Measurements from ENCODE around the gene CANT1.

Gene CANT1

GRCh38 chr17:78993981-78994671, 15.4 kb downstream of the CANT1 start:
- DNase-seq, result no peak

GRCh38 chr17:78993241-78993956, 16.2 kb downstream of the CANT1 start:
- DNase-seq, result peak; percentile 15

DNA sequence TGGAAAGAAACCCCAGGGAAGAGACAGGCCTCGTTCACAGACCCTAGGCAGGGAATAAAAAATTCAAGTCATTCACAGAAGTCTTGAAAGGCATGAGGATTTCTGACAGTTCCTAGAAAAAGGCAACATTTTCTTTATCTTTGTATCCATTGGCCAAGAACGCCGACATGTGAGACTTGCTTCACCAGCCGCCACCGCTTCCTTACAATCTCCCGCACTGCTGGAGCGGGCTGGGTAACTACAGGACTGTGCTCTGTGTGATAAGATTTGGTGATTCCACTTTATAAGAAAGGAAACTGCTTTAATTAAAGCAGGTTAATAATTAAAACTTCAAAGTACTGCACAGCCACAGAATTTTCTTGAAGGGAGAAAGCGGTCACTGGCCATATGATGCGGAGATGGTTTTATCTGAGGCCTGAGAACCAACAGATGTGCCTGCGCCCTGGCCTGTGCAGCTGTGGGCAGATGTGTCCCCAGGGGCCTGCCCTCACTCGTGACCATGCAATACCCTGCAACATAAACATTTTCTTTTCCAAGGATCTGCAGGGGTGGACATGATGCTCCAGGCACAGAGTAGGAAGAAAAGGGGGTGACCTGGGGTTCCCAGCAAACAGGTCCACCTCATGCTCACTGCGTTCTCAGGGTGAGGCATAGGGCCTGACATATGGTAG, 16.9 kb downstream of the CANT1 start:
- DNase-seq, result no peak

DNA sequence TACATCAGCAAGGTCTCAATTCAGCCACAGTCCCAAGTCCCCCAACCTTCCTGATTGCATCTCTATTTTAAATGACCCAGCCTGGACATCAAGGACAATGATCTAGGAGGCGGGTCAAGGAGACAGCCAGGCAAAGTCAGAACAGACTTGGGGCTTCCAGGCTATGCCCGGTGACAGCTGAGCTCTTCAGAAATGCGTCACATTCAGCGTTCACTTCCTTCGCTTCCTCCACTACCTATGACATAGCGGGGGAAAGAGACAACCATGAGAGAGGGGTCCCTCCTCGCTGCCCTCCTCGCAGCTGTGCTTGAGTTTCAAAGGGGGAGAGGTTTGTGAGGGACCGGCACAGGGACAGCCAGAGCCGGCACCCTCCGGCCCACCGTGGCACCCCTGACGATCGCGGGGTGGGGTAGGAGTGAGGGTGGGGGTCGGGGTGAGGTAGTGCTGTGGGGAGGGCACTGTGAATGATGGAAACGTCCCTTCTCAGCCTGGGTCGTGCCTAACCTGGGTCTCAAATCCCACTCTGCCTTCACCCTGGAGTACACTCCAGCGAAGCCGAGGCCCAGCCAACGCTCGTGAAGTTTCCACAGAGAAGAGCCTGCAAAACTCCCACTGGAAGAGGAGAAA, 17.5 kb downstream of the CANT1 start:
- DNase-seq, result no peak

- no peak for DNase-seq
These were observed 18.4 kb downstream of the CANT1 start for GRCh38 chr17:78991017-78991738.

DNA sequence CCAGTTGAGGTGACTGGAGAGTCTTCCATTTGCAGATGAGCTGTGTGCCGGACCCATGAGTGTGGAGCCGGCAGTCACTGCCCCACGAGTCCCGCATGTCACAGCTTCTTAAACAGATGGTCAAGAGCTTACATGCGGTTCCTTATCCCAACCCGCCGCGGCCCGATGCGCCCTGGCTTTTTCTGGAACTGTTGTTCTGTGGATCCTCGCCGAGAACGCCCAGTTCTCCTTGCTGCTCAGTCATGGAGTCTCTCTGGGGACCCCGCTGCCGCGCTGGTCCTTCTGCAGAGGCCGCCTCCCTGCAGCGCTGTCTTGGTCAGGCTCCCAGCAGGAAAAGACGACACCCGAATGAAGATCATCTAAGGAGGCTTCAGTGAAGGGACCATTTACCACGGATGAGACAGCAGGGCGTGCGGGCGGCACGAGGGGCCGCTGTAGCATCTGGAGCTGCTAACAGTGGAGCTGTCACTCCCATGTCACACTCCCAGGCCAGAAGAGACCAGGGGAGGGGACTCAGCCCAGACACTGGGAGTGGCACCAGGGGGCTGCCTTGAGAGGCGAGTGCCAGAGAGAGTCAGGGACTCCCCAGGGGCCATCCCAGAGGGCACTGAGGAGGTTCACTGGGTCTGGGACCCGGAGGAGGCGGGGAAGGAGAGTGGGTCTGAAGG, 19.1 kb downstream of the CANT1 start:
- DNase-seq, result no peak

- no peak for DNase-seq
These were observed 21.4 kb downstream of the CANT1 start for GRCh38 chr17:78988152-78988551.

GRCh38 chr17:78986649-78987328, 22.8 kb downstream of the CANT1 start:
- DNase-seq, result no peak

GRCh38 chr17:78986048-78986648, 23.4 kb downstream of the CANT1 start:
- no peak for DNase-seq

- no peak for DNase-seq
These were observed 24.2 kb downstream of the CANT1 start for GRCh38 chr17:78985395-78985794.

GRCh38 chr17:78981010-78981888, 28.3 kb downstream of the CANT1 start:
- DNase-seq, result no peak

DNA sequence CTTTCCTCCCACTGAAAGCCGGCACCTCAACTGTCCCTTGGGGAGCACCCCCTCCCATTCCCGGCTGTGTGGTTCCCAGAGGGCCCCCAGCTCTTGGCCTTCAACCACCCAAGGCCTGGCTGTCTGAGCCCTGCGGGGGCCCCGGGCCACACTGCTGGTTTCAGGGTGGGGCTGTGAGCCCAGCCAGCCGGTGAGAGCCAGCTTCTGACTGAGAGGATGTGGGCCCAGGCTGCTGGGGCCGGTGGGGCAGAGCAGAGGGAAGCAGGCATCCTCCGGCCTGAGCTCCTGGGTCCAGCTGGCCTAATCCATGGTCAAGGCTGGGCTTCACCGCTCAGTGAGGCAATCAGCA, 29.0 kb downstream of the CANT1 start:
- DNase-seq, result no peak

- peak; percentile 75 for DNase-seq
These were observed 29.6 kb downstream of the CANT1 start, which contains the start of gene LGALS3BP for GRCh38 chr17:78979780-78980623. TSS of gene LGALS3BP (minus strand) at chr17:78979923. CDS start at chr17:78977191, 2,732 bp downstream.

DNA sequence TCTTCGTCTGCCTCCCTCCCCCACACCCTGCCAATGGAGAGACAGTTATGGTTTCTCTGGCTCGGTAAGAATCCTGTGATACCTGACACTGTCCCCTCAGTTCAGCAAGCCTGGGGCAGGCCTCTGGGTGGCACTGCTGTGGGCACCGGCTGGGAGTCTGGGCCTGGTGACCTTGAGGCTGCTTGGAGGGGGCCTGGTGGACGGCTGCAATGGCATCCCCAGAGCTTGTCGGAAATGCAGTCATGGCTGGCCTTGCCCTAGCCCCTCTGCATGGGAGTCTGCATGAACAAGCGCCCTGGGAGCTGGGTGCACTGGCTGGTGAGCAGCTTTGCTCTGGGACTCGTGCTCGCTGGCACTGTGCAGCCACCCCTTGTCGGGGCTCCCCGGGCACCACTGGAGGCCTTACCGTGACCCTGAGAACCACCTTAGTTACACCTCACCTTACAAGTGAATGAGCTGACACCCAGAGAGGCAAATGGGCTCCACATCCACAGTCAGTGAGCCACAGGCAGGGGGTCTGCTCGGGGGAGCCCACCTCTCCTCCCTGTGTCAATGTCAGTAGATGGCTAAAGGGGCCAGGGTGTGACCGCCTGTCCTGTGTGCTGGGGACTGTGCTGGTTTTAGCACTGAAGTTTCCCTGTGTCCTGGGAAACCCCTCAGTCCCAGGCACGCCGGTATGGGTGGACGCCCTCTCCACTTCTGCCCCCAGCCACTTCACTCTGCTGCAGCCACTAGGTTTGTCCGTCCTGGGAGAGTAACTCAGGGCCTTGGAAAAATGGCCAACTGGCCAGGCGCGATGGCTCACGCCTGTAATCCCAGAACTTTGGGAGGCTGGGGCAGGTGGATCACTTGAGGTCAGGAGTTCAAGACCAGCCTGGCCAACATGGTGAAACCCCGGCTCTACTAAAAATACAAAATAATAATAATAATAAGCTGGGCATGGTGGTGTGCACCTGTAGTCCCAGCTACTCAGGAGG, 31.3 kb downstream of the CANT1 start:
- DNase-seq, result no peak

DNA sequence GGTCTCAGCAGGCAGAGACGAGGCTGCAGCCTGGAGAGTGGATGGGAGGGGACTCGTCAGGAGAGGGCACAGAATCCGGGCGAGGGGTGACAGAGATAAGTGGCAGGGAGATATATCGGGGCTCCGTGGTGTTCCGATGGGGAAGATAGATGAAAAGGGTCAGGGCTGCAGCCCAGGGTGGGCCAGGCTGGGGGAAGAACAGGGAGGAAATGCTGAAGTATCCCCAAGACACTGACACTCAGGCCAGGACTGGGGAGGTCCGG, 32.0 kb downstream of the CANT1 start:
- DNase-seq, result no peak

DNA sequence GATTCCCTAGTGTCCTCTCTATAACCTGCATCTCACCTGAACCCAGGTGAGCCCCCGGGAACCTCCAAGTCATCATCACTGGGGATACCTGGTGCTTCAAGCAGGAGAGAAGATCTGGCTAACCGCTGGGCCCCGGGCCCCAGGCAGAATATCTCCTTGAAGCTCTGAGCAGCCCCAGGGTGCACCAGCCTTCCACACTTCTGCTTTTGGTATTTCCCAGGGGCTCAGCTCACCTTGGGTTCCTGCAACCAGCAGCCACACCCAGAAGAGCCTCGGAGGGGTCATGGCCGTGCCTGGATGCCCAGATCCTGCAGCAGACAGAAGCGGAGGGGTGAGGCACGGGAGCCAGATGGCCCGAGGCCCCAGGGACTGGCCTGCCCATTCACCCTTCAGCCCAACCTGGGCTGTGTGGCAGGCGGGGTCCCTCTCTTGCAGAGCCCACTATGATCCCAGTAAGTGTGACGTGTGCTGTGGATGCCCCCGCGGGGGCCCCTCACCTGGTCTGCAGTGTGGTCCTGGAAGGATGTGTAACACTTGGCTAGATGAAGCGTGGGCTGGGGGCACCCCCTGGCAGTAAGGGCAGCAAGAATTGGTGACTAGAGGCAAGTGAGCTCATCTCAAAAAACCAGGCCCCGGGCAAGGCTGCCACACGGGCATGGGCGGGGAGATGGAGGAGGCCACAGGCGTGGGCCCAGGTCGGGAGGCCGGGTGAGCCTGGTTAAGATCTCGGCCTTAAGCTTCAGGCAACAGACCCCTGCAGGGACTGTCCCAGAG, 32.5 kb downstream of the CANT1 start:
- DNase-seq, result no peak

All from T1000 (cell line).